Keratinocyte (primary cell): Measurements from ENCODE around the gene COMMD3. TPM values are rescaled to one million over a fixed set of nuclear protein-coding genes. Genes with fewer than 3 reads are reported as not detected.

Source experiments
- DNase-seq: peaks from one replicate; pipeline ENCODE4 v3.0.0-alpha.2; 2011; ENCODE audit warnings: low read depth, missing footprints, low spot score
- FAIRE-seq: peaks from 2 replicates; lab custom pipeline; 2011; peaks lifted over from hg19 to GRCh38; lab: Jason Lieb, UNC
- H2AFZ ChIP-seq: 2 replicates; pipeline ENCODE4 v1.6.0; 2012; ENCODE audit warnings: low read length, control low read depth, inconsistent platforms; ENCODE audit not compliant: control insufficient read depth
- H3K27ac ChIP-seq: 2 replicates; pipeline ENCODE4 v1.5.1; 2011; ENCODE audit warnings: low read length; ENCODE audit not compliant: control insufficient read depth, insufficient read depth
- H3K27me3 ChIP-seq: 3 replicates; pipeline ENCODE4 v1.6.0; 2011; ENCODE audit warnings: low read length; ENCODE audit not compliant: control insufficient read depth, insufficient read depth; ENCODE audit errors: extremely low read depth
- H3K36me3 ChIP-seq, 2 experiments: 2 replicates in 1 of 2; 3 replicates in 1 of 2; pipeline ENCODE4 v1.5.1; 2011; ENCODE audit warnings: low read length in 2 of 2, mild to moderate bottlenecking in 1 of 2; ENCODE audit not compliant: control insufficient read depth in 2 of 2, insufficient read depth in 2 of 2; ENCODE audit errors: extremely low read depth in 1 of 2
- H3K4me1 ChIP-seq: 3 replicates; pipeline ENCODE4 v1.5.1; 2011; ENCODE audit warnings: low read length; ENCODE audit not compliant: control insufficient read depth, insufficient read depth; ENCODE audit errors: extremely low read depth
- H3K4me2 ChIP-seq: 3 replicates; pipeline ENCODE4 v1.6.0; 2011; ENCODE audit warnings: low read depth, low read length; ENCODE audit not compliant: control insufficient read depth, insufficient read depth; ENCODE audit errors: extremely low read depth
- H3K4me3 ChIP-seq, 3 experiments: fragments of 200-600 bp in 1 of 3; sonication (generic) in 1 of 3; 2 replicates in 2 of 3; 3 replicates in 1 of 3; pipeline ENCODE4 v1.5.1; 2011 to 2016; ENCODE audit warnings: low read length in 3 of 3, mild to moderate bottlenecking in 3 of 3, control low read depth in 2 of 3, inconsistent platforms in 1 of 3, low read depth in 1 of 3, mixed read lengths in 1 of 3, mixed run types in 1 of 3, moderate library complexity in 1 of 3; ENCODE audit not compliant: control insufficient read depth in 2 of 3, insufficient read depth in 2 of 3; ENCODE audit errors: extremely low read depth in 1 of 3
- H3K79me2 ChIP-seq: 2 replicates; pipeline ENCODE4 v1.6.0; 2012; ENCODE audit warnings: low read length; ENCODE audit not compliant: control insufficient read depth, insufficient read depth
- H3K9ac ChIP-seq: 3 replicates; pipeline ENCODE4 v1.6.0; 2011; ENCODE audit warnings: low read length; ENCODE audit not compliant: control insufficient read depth, insufficient read depth; ENCODE audit errors: extremely low read depth
- H3K9me1 ChIP-seq: 3 replicates; pipeline ENCODE4 v1.6.0; 2011; ENCODE audit warnings: low read length; ENCODE audit not compliant: control insufficient read depth, insufficient read depth; ENCODE audit errors: extremely low read depth
- H3K9me3 ChIP-seq: 2 replicates; pipeline ENCODE4 v1.5.1; 2012; ENCODE audit warnings: low read depth, low read length; ENCODE audit not compliant: control insufficient read depth
- H4K20me1 ChIP-seq: 3 replicates; pipeline ENCODE4 v1.6.0; 2011; ENCODE audit warnings: low read length; ENCODE audit not compliant: control insufficient read depth, insufficient read depth; ENCODE audit errors: extremely low read depth
- CTCF ChIP-seq, 3 experiments: IDR thresholded peaks in 1 of 3; conservative IDR thresholded peaks in 1 of 3; optimal IDR thresholded peaks in 1 of 3; 2 replicates in 2 of 3; 3 replicates in 1 of 3; pipeline versions ENCODE3 to v1.5.1; 2011; ENCODE audit warnings: low read length in 3 of 3, mild to moderate bottlenecking in 3 of 3, moderate library complexity in 2 of 3, control low read depth in 1 of 3, inconsistent platforms in 1 of 3; ENCODE audit not compliant: insufficient read depth in 2 of 3; ENCODE audit errors: extremely low read depth in 1 of 3
- EZH2 ChIP-seq: IDR thresholded peaks from one replicate; pipeline ENCODE4 v1.6.1; 2012; ENCODE audit warnings: inconsistent platforms, mild to moderate bottlenecking, low read length, moderate library complexity
- dilution Hi-C: fragments of 300-500 bp; cut with MboI; formaldehyde crosslinking; loops from one replicate; pipeline ENCODE4 v1.7.0; 2020; ENCODE audit warnings: low sequenced_read_pairs; ENCODE audit not compliant: extremely low pct_ligation_motif_present
- polyA plus RNA-seq, 5 experiments: library from polyadenylated mRNA; depleted of rRNA in 3 of 5; stranded (reverse) in 3 of 5; stranded (forward) in 1 of 5; unstranded in 1 of 5; fragments of >200 nt; gene quantifications; 1 replicate in 1 of 5; 2 replicates in 3 of 5; 3 replicates in 1 of 5; pipeline versions ENCODE4 v1.2.1 to v1.2.3, GENCODE V29; 2011 to 2012; ENCODE audit warnings: missing spikeins in 2 of 5, low read depth in 1 of 5, low replicate concordance in 1 of 5

Gene COMMD3
- polyA plus RNA-seq, 1 donor (not counting 4 experiments of a cell fraction or from before 2014, with no cell fraction given), result 59.5 TPM

- no peaks in the 10 kb centered on the region for H3K4me1 ChIP-seq
- DNase-seq (no peak), FAIRE-seq (no peak)
- no peak overlapping the region for H2AFZ ChIP-seq
- no peaks in the 10 kb centered on the region for H3K79me2 ChIP-seq
- no peak overlapping the region for H3K27ac ChIP-seq
- H3K9me3 ChIP-seq, result no peaks in the 10 kb centered on the region
- H3K4me3 ChIP-seq, result no peak overlapping the region
- H3K9me1 ChIP-seq, result no peaks in the 10 kb centered on the region
- no peaks in the 10 kb centered on the region for H4K20me1 ChIP-seq
- no peak for TF ChIP-seq EZH2
- no peak for TF ChIP-seq CTCF (optimal IDR thresholded peaks at IDR 0.05 in 1 of 3, IDR thresholded peaks at IDR 0.05 in 1 of 3, conservative IDR thresholded peaks at IDR 0.05 in 1 of 3; ENCODE audit: extremely low read depth in 1 of 3, insufficient read depth in 2 of 3, low read length in 3 of 3)
- H3K36me3 ChIP-seq, result no peaks in the 10 kb centered on the region
- no peaks in the 10 kb centered on the region for H3K27me3 ChIP-seq
- dilution Hi-C loops, result no loop called here
- no peak overlapping the region for H3K9ac ChIP-seq
- H3K4me2 ChIP-seq, result no peak overlapping the region
These were observed 50.2 kb downstream of the COMMD3 start for GRCh38 chr10:22366435-22366703.

GRCh38 chr10:22366771-22367170 lies 50.6 kb downstream of the COMMD3 start:
- Histone ChIP-seq H3K4me1 (no peaks in the 10 kb centered on the region), H3K9me1 (no peaks in the 10 kb centered on the region), H4K20me1 (no peaks in the 10 kb centered on the region), H2AFZ (no peak overlapping the region), H3K36me3 (no peaks in the 10 kb centered on the region), H3K79me2 (no peaks in the 10 kb centered on the region), H3K4me3 (no peak overlapping the region), H3K4me2 (no peak overlapping the region), H3K9me3 (no peaks in the 10 kb centered on the region), H3K9ac (no peak overlapping the region), H3K27me3 (no peaks in the 10 kb centered on the region), H3K27ac (no peak overlapping the region)
- FAIRE-seq (no peak), DNase-seq (no peak)
- TF ChIP-seq CTCF (optimal IDR thresholded peaks at IDR 0.05 in 1 of 3, IDR thresholded peaks at IDR 0.05 in 1 of 3, conservative IDR thresholded peaks at IDR 0.05 in 1 of 3; ENCODE audit: extremely low read depth in 1 of 3, insufficient read depth in 2 of 3, low read length in 3 of 3) (no peak), EZH2 (no peak)
- dilution Hi-C loops, result no loop called here
